ENCODE data around the gene RNASE2.
"Not testable (repeated sequence)": the region's sequence is repeated elsewhere in the genome, so short reads cannot be mapped to it uniquely, and the experiment has no call there.

RNASE2 gene

DNA sequence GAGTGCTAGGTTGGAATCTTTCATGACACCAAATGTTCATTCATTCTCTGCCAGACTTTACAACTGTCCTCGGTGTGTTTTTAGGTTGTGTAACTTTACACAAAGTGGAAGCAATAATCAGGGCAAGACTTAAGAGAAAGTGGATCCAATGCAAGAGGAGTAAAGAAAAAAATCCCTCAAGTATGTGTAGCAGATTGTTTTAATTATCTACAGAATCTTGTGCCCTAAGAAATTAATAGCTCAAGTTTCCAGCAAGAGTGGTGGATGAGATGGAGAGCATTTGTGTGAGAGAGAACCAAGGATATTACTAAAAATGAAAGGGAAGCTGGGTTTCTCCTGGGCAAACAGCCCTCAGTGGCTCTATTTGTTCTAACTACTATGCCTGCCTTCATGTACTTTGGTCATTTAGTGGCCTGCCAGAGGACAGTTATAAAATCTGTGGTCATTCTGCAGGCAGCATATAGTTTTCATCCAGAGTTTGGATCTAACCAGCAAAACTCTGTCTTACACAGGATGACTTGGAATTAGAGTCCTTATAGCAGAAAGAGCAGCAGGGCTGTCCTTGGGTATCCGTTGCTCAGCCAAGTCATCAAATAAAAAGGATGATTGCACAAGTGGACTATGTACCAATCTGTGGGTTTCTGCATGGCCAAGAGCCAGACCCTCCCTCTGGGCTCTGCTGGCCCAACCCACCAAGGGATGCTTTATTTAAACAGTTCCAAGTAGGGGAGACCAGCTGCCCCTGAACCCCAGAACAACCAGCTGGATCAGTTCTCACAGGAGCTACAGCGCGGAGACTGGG is at the start of gene RNASE2:
TSS of gene RNASE2 (plus strand) at position 752 of the 802 bp plus-strand sequence. CDS start 285 bp downstream, outside the sequence.
- not testable (repeated sequence) for DNase-seq

DNA sequence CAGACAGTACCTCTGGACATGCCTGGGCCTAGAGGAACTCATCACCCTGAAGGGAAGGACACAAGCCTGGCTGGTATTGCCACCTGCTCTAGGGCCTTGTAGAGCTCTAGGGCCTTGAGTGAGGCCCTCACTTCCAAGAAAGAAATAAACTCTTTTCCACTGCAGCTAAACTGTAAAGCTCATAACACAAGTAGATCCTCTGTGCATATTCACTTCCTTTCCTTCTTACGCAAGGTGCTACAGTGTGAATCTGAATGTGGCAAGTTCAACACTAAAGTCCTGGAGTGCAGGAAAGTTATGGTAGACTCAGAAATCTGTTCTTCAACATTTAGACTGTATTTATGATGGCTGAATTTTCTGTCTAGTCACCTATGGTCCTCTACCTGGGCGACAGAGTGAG is 49.6 kb upstream of the RNASE2 start:
- DNase-seq, result no peak

DNA sequence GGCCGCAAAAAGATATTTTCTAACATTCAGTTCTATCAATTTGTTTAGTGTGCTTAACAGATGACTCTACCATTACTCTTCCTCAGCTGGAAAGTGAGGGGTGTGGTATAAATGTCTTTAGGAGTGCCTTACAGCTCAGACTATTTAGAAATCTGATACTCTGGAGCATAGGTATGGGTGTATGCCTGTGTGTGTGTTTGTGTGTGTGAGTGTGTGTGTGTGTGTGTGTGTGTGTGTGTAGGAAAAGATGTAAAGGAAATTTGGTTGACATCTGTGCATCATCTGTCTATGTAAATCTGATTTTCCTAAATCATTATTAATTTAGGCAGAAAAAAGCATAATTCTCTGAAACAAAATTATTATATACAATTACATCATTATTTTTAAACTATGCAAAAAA is 48.1 kb upstream of the RNASE2 start:
- no peak for DNase-seq

DNA sequence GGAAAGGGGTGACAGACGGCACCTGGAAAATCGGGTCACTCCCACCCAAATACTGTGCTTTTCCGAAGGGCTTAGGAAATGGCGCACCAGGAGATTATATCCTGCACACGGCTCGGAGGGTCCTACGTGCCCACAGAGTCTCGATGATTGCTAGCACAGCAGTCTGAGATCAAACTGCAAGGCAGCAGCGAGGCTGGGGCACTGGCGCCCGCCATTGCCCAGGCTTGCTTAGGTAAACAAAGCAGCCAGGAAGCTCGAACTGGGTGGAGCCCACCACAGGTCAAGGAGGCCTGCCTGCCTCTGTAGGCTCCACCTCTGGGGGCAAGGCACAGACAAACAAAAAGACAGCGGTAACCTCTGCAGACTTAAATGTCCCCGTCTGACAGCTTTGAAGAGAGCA is 44.5 kb upstream of the RNASE2 start:
- not testable (repeated sequence) for DNase-seq

DNA sequence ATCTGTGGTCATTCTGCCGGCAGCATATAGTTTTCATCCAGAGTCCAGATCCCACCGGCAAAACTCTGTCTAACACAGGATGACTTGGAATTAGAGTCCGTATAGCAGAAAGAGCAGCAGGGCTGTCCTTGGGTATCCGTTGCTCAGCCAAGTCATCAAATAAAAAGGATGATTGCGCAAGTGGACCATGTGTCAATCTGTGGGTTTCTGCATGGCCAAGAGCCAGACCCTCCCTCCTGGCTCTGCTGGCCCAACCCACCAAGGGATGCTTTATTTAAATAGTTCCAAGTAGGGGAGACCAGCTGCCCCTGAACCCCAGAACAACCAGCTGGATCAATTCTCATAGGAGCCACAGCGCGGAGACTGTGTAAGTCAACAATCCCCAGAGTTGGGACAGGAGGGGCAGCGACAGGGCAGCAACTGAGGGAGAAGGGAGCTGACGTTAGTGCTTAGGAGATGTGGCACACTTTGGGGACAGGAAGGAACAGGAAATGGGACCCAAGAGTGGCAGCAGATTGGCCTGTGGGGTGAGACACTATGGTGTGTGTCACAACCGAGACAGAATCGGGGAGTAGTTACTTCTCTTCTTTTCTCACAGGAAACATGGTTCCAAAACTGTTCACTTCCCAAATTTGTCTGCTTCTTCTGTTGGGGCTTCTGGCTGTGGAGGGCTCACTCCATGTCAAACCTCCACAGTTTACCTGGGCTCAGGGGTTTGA is 36.1 kb upstream of the RNASE2 start:
- not testable (repeated sequence) for DNase-seq

DNA sequence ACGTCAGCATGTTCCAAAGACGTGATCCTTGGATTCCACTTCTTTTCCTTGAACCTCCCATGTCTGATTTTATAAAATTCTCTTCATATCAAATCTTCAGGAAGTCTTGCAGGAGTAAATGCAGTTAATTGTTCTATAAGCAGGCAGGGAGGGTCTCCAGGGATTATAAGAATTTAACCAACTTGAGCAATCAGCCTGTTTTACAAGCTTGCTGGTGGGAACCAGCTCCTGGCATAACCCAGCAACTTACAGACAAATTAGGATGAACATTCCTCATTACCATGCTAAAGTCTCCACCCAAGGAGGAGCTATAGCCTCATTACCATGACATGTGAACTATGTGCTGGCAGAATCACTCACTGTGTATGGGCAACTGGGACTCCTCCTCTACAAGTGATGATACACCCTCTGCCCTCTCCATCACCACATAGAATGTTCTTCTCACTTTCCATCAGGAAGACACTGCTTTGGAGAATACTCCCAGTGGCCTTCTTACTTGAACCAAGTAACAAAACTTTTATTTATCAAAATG is 31.5 kb upstream of the RNASE2 start:
- DNase-seq, result not testable (repeated sequence)

DNA sequence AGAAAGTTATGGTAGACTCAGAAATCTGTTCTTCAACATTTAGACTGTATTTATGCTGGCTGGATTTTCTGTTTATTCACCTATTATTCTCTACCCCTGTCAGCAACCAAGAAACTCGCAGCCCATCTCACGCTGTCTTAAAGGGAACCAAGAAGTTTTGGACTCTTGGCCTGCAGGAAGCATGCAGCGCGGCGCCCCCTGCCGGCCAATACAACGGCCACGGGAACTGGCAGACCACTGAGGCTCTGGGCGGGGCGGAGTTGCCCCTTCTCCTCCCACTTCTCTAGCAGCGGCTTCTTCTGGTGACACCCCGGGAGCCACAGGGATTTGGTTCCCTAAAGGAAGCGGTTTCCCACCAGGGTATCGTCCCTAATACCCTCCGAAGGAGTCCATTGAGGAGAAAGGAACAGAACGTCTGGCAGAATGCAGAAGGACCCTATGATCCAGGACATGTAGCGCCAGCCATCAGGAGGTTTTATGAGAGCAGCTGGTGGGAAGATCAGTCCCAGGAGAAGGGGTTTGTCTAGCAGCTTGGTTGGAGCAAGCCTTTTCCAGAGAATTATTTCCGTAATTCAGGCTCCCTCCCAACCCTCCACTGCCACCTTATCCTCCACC is 21.0 kb upstream of the RNASE2 start:
- DNase-seq, result peak; percentile 0

DNA sequence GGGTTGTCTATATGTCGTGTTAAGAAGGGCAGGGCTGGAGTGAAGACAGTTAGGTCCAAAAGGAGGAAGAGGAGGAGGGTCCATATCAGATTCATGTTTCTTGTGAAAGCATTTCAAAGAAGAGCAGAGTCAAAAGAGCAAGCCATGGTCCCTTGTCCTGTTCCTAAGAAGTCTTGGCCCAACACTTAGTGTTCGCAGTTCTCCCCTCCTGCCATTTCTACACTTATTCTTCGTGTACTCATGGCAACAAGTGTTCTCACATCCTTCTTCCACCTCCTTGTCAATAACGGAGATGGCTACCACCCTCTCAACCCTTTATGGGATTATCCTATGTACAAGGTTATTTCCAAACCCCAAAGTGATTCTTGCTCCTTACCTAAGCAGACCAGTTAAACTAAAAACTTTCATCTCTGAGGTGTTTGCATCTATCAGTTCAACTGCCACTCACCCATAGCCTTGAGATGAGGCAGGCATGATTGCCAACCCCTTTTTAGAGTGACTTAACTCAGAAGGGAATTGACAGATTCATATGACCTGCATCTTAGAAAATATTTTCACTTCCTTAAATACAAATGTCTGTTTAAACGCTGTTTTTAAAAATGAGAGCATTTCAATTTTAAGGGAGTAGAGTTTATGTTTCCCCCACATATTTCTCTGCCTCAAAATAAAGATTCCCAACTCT is 19.8 kb upstream of the RNASE2 start:
- no peak for DNase-seq

DNA sequence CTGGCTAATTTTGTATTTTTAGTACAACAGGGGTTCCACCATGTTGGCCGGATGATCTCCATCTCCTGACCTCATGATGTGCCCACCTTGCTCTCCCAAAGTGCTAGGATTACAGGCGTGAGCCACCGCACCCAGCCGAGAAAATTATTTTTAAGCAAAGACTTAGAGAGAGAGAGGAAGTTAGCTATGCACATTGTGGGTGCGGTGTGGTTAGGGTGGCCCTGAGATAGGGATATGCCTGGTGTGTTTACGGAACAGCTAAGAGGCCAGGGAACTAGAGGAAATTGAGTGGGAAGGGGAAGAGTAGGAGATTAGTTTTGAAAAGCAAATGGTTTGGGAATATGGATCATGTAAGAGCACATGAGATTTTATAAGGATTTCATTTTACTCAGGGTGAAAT is 10.1 kb upstream of the RNASE2 start:
- DNase-seq, result not testable (repeated sequence)

DNA sequence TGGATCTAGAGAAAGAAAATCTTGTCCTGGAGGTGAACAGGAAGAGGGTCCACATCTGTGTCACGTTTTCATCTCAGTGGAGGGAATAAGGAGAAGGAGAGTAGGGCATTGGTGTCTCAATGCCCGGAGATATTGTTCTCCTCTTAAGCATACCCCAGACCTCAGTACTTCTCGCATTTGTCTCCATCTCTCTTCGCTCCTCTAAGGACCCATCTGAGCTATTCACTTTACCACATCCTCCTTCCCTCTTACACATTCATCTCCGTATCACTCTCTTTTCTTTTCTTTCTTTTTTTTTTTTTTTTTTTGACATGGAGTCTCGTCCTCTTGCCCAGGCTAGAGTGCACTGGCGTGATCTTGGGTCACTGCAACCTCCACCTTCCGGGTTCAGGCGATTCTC is 8.6 kb upstream of the RNASE2 start:
- not testable (repeated sequence) for DNase-seq

DNA sequence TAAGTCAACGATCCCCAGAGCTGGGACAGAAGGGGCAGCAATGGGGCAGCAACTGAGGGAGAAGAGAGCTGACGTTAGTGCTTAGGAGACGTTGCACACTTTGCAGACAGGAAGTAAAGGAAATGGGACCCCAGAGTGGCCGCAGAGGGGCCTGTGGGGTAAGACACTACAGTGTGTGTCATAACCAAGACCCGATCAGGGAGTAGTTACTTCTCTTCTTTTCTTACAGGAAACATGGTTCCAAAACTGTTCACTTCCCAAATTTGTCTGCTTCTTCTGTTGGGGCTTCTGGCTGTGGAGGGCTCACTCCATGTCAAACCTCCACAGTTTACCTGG is 219 bp downstream of the RNASE2 start:
- DNase-seq, result not testable (repeated sequence)

DNA sequence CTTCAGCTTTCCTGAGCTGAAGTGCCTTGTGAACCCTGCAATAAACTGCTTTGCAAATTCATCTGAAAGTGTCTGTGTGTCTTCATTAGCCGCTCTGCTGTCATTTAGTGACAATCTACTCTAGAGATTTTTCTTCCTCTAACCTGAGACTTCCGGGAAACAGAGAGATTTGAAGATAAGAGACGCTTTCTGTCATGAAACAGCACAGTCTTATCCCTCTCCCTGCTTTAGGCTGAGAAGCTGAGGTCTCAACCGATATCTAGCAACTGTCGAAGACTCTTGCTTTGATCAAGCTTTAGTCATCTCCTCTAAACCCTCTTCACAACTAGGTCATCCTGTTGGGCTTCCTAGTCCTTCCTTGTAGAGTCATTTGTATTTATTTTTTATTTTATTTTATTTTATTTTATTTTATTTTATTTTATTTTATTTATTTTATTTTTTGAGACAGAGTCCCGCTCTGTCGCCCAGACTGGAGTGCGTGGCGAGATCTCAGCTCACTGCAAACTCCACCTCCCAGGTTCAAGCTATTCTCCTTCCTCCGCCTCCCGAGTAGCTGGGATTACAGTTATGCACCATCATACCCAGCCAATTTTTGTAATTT is 1.2 kb downstream of the RNASE2 start:
- no peak for DNase-seq

DNA sequence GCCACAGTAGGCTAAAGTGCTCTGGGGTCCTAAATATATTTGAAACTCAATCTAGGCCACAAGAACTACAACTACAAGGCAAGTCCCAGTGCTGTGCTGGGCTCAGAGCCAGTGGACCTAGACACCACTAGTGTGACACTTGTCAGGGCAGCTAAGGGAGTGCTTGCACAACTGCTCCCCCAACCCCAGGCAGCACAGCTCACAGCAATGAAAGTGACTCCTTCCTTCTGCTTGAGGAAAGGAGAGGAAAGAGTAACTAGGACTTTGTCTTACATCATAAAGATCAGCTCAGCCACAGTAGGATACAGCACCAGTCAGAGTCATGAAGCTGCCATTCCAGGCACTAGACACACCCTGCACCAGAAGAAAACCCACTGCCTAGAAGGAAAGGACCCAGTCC is 3.7 kb downstream of the RNASE2 start:
- DNase-seq, result not testable (repeated sequence)

DNA sequence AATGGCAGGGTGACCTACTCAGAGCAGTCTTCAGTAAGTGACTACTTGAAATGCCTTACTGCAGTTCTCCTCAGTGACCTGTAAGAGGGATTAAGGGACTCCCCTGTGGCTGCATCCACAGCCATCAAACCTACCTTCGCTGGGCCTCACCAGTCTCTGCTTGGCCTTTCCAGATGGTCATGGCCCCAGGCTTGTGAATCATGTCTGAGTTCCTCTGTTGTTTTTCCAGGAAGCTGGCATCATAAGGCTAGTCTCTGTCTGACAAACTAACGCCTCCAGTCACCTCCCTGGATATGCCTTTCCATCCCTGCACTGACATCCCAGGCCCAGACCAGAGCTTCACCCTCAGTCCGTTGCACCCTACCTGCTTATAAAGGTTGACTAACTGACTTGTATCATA is 14.0 kb downstream of the RNASE2 start:
- no peak for DNase-seq

DNA sequence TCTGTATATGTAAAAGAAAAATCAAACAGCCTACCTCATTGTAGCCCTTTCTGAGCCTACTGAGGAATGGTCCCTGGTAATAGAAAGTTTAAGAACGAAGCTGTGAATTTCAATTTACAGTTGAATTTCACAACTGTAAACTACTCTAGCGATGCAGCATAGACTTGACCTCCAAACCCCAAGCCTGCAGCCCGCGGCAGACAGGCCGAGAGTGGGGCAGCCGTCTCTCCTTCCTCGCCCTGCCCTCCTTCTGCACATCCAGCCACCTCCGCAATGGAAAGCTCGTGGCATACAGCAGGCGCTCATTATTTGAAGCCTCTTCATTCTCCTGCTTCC is 15.3 kb downstream of the RNASE2 start:
- DNase-seq, result no peak

DNA sequence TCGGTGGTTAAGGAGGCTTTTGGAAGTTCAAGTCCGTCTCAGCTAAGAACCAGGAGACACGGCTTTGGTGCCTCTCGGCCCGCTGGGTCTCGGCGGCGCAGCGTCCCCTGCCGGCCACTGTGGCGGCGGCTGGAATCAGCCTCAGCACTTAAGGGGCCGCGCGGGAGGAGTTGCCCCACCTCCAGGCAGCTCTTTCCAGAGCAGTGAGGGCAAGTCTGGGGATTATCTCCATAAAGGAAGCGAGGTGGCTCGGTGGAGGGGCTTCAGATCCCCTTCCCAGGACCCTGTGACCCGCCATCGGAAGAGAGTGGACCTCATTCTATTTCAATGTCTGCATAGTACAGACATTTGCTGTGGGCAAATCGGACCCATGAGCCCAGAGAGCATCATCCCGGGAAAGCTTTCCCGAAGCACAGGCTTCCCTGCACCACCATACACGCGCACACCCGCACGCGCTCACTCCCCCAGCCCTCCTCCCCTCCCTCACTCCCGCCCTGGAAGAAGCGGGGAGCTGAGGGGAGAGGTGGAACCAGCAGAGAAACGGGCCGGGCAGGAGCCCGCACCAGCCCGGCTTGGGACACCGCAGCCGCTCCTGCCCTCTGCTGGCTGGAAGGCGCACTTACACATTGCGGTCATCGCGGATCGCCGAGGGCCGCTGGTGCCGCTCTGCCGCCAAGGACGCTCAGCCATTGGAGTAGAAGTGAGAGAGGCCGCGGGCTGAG is 15.9 kb downstream of the RNASE2 start:
- peak; percentile 66 for DNase-seq

DNA sequence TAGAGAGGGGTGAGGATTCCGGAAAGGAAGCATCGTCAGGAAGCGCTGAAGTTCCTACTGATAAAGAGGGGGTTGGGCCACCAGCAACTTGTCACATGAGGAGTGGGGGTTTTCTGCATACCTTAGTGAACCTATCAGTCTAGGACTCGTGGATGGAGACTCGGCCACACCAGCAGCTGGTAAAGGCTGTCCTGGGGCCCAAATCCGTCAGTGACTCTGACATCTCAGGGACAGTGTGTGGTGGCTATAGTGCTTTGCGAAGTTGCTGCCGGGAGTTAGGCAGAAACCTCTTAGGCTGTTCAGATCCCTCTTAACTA is 16.4 kb downstream of the RNASE2 start:
- DNase-seq, result no peak

DNA sequence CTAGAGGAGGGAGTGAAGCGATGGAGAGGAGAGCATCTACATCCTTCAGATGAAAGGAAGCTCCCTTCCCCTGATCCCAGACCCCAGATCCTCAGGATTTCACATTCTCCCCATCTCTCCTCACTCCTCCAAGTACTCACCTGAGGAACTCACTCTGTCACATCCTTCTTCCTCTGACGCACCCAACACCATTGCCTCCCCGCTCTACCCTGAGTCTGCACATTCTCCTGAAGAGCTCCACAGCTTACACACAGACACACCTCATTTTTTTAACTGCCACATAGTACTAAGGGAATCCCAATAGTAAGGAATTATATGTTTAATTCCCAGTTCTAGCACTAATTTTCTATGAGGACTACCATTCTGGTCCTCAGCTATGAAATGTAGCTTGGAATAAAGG is 18.2 kb downstream of the RNASE2 start:
- DNase-seq, result no peak

DNA sequence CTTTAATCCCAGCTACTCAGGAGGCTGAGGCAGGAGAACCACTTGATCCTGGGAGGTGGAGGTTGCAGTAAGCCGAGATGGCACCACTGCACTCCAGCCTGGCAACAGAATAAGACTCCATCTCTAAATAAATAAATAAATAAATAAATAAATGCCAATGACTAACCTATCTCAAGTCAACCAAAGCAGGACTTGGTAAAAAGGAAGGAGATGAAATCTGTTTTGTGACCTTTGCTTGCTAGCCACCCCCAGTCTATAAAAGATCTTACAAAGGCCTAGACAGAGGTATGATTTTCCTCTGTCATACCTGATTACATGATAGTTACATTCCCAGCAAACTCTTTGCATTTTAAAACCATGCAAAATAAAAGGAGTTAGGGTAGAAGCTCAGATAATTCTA is 21.0 kb downstream of the RNASE2 start:
- DNase-seq, result no peak

DNA sequence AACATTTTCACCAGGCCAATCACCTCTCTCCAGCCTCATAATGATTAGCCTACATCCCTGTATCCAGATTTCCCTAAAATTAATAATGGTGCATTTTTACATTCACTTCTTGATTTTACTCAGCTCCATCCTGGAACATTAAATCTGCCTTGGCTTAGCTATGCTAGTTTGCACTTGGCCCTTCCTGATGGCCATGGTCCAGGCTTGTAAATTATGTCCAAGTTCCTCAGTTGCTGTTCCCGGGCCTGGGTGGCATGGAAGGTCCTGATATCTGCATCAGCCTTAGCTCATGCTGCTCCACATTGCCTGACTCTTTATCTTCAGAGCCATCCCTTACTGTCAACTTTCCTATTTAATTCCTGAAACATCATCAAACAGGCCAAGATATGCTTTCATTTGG is 23.4 kb downstream of the RNASE2 start:
- no peak for DNase-seq

DNA sequence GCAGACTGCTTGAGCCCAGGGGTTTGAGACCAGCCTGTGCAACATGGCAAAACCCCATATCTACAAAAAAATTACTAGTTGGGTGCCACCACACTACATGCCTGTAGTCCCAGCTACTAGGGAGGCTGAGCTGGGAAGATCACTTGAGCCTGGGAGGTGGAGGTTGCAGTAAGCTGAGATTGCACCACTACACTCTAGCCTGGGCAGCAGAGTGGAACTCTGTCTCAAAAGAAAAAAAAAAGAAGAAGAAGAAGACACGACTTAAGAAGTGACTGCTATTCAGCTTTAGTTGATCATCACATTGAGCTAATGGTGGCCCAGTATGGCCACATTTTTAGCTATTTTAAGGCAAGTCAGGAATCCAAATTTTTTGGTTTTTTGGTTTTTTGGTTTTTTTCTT is 25.6 kb downstream of the RNASE2 start:
- no peak for DNase-seq

DNA sequence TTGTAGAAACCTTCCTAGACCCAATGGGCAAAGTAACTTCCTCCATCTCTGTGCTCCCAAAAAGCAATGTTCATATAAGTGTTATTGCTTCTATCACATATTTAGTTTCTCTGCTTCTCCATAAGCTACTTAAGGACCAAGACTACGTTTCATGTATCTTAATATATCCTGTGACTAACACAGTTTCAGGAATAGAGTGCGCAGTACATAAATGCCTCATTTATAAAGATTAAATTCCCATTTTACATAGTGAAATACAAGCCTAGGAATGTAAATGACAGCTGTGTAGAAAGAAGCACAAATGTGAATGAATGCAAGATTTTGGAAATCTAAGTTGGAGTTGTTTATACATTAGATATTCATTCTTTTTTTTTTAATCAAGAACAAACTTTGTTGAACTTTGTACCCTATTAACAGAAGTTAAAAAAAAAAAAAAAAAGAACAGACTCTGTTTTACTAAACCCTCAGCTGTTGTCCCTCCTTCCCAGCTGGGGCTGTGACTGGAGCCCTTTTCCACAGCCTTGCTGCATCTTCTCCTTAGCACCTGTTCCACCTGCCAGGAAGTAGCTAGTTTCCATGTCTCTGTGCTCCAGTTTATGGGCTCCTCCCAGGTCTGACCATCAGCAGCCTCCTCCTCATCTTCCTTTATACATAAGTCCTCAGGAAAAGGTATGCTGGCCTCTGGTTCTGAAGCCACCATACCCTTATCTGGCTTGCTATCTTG is 27.5 kb downstream of the RNASE2 start:
- DNase-seq, result no peak
